GM21786 (cell line): ENCODE measurements around the gene TIFAB.

Source experiments
- ATAC-seq: cut with Tn5 transposase; IDR thresholded peaks from one replicate; pipeline ENCODE4 v1.9.1; 2021; ENCODE audit not compliant: unreplicated experiment

Gene TIFAB

DNA sequence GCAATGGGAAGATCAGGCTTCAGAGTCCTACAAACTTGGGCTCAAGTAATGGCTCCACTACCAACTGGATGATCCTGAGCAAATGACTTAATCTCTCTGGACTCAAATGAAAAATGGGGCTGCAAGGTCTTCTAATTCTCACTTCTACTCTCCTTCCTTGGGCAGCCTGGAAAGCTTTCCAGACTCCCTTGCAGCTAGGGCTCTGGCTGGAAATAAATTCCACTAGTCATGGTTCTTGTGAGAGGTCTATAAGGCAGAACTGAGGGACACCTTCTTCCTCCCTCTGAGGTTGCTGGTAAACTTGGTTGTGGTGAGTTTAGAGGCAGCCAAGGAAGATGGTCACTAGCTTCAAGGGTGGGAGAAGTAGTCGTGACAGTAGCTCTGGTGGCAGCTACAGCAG, 23.6 kb downstream of the TIFAB start:
- ATAC-seq, result no peak

DNA sequence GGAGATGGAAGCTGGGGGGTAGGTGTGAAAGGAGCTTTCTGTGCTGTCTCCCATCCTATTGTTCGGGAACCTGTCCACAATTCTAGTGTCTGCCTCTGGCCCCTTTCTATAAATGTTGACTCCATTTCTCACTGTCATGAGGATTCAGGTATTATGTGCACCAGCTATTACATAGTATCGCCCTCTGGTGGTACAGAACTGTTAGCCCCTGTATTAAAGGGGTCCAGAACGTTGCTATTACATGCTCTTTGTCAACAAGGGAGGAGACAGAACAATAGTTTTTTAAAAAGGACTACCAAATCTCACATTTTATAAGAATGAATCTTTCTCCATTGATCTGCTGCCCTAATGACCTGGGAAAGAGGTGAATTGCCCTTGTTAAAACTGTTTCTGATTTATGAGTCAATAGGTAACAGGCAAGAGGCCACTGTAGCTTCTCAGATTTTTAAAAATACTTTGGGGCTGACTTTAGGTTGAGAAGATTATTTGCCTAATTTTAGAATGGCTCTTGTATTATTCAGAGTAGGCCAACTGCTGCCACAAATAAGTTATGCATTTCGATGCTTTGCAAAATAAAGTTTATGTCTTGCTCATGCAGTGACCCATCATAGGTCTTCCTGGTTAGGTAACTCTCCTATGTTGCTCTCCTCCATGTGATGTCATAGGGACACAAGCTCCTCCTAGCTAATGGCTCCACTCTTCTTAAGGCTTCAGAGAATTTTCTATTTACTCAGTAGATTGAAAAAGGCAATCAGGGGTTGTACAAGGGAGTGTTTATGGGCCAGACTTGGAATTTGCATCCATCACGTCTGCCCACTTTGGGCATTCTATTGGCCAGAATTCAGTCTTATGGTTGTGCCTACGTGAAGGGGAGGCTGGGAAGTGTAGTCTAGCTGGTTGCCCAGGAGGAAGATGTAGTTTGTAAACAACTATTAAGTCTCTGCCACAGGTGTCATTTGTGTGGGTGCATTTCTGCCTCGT, 25.8 kb downstream of the TIFAB start:
- ATAC-seq, result peak; percentile 84

GRCh38 chr5:135425641-135426040, 26.5 kb downstream of the TIFAB start:
- no peak for ATAC-seq

DNA sequence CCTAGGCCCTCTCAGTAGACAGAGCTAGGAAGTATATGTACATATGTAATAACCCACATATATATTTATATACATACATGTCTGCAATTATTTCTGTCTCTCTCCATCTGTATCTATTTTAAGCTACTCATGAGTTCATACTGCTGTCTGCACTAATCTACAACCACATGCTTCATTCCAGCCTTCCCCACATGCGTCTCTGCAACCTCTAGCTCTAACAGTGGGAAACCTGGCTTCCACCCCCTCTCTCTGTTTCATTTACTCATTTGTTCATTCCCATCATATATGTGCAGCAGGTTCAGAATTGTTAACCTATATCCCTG, 28.3 kb downstream of the TIFAB start:
- no peak for ATAC-seq

DNA sequence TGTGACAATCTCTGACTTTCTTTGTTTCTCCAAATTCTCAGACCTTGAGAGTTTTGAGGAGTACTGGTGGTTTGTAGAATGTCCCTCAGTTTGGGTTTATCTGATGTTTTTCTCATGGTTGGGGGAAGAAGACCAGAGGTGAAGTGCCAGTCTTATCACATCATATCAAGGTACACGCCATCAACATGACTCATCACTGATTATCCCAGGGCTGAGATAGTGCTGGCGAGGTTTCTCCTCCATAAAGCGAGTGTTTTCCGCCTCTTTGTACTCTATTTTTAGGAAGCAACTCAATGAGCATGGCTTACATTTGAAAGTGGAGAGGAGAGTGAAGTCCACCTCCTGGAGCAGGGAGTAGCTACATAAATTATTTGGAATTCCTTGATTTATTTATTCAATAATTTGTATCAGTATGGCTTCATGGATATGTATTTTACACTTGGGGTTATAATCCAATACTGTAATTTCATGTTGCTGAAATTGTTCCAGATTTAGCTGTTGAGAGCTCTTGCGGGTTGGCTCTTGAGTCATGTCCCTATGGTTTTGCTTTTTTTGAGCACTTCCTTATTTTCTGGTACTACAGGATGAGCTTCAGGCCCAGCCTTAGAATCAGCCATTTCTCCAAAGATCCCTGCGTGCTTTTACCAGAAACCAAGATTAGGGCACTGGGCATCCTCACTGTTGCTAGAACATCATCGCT, 28.9 kb downstream of the TIFAB start:
- ATAC-seq, result no peak

GRCh38 chr5:135422419-135422818, 29.7 kb downstream of the TIFAB start:
- ATAC-seq, result no peak

GRCh38 chr5:135417083-135417482, 35.1 kb downstream of the TIFAB start:
- no peak for ATAC-seq

GRCh38 chr5:135405082-135405481, 47.1 kb downstream of the TIFAB start:
- no peak for ATAC-seq

DNA sequence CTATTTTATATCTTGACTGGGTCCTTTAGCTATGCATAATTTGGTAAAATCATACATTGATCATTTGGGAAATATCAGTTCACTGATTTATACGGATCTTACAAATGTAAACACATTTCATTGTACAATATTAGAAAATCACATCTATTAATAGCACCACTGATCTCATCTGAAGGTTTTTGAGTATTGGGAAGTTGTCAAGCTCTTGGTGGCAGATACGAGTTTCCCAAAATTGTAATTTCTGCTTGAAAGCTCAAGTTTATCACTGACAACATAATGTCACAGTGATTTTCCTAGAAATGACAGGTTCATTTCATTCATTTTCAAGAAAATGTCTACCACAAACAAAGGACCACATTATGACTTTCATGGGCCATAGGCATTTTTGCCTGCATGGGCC, 50.1 kb downstream of the TIFAB start:
- ATAC-seq, result no peak

DNA sequence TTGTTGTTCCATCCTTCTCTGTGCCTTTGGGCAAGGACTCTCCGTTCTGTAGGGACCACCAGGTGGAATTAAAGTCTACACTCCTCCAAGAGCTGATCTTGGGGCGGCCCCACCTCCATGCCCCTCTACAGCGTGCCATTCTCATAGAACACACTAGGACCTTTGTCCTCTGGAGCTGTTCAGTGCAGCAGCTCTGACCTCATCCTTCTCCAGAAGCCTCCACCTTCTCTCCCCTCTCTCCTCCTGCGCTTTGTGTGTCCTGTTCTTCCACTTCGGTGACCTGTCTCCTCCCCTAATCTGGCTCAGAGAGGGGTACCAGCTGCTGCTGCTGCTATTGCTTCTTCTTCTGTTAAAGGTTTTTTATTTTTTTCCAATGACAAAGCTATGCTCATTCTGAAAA, 51.3 kb downstream of the TIFAB start:
- ATAC-seq, result no peak

GRCh38 chr5:135399794-135400542, 52.2 kb downstream of the TIFAB start:
- ATAC-seq, result no peak

DNA sequence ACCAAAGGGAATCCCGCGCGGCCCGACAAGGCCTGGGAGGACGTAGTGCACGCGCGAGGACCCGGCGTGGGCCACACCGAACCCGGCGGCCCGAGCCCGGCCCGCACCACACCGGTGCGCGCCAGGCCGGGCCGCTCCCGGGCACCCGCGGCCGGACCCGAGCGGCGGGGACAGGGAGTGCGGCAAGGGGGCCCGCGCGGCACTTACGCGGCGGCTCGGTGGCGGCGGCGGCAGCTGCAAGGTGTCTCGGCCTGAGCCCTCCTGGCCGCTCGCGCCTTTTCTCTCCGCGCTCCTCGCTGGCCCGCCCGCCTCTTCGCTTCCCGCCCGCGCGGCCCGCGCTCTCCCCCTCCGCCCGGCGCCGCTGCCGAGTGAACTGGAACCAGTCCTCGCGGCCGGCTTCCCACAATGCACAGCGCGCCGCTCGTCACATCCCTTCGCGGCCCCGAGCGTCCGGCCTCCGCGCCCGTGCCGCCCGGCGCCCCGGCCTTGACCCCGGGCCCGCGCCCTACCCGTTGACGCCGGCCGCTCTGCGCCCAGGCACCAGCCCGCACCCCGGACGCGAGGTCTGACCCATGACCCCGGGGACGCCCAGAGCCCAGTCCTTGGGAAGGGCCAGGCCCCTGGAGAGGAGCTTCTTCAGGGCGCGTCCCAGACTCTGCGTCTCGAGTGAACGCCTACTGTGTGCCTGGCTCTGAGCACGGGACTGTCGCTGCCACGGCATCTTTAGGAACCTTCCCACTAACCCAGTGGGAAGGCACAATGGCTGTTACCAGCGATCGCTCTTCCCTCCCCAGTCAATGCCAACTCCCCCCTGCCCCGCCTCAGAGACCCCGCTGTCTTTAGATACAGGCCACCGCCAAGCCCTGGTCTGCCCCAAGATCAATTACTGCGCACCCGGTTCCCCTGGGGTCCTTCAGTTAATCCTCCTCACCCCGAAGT, 53.0 kb downstream of the TIFAB start, which contains the start of gene MACROH2A1:
TSS of gene MACROH2A1 (minus strand) at position 377 of the 939 bp plus-strand sequence. CDS start 10,138 bp downstream, outside the sequence.
- ATAC-seq, result peak; percentile 84

- no peak for ATAC-seq
These were observed 53.8 kb downstream of the TIFAB start for GRCh38 chr5:135398160-135398854.
